ENCODE measurements around the gene FGD2. TPM values are rescaled to one million over a fixed set of nuclear protein-coding genes. Genes with fewer than 3 reads are reported as not detected.

FGD2 gene
- total and polyA plus RNA-seq, 2 of the 8 experiments (the other 6 are each of a cell fraction or from before 2014, with no cell fraction given) = 0.12 to 0.32 TPM

DNA sequence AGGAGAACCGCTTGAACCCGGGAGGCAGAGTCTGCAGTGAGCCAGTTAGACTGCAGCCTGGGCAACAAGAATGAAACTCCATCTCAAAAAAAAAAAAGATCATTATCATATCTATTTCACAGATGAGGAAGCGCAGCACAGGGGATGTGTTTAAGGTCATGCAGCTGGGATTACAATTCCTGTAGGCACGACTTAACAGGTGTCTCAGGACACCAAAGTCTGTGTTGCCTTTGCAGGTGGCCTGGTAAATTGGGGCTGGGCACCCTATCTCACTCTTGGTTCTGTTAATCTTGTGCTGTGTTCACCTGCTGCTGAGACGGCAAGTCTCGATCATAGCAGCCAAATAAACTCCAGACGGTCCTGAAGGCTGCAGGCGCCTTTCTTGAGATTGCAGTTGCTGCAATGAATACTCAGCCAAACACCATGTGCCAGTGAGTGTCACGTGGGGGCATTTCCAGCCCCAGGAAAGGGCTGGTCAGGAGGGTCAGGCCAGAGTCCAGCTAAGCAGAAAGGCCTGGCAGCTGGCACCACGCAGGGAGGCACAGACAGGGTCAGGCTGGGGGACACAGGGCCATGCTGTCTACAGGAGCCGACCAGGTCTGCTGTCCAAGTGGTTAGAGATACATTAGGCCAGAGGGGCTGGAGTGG is 55.8 kb downstream of the FGD2 start:
- no peak for FAIRE-seq
- Histone ChIP-seq H3K56ac (replicated peaks; ENCODE audit: insufficient read length, low read depth, low read length) (no peak overlapping the region), H2BK120ac (replicated peaks; ENCODE audit: low read depth, low read length) (no peak overlapping the region), H3K18ac (ENCODE audit: extremely low read depth, low read length) (peak overlapping the region; percentile 0; the same call in 1 of the 2 replicates), H2BK15ac (ENCODE audit: low read length) (no peak overlapping the region; the same call in 1 of the 2 replicates), H3K9me3 (ENCODE audit: insufficient read depth in 2 of 2, low read depth in 1 of 2, low read length in 1 of 2) (no peaks in the 10 kb centered on the region), H2AK5ac (ENCODE audit: low read depth, low read length) (no peak overlapping the region), H3K27me3 (replicated peaks in 1 of 4; ENCODE audit: control insufficient read depth in 3 of 4, extremely low read depth in 1 of 4, insufficient read depth in 3 of 4, low read length in 3 of 4) (no peaks in the 10 kb centered on the region), H3K23me2 (ENCODE audit: low read depth, low read length) (no peaks in the 10 kb centered on the region), H3K27ac (ENCODE audit: low read depth, low read length) (no peak overlapping the region), H2BK12ac (ENCODE audit: low read depth, low read length) (peak overlapping the region; percentile 82), H3K14ac (ENCODE audit: insufficient read length) (no peak overlapping the region), H3K79me2 (ENCODE audit: control insufficient read depth in 1 of 2, insufficient read depth in 2 of 2, low read length in 2 of 2) (no peaks in the 10 kb centered on the region), H3K36me3 (ENCODE audit: control insufficient read depth in 2 of 4, insufficient read depth in 4 of 4, low read length in 3 of 4) (no peaks in the 10 kb centered on the region), H4K91ac (replicated peaks; ENCODE audit: insufficient read length, low read length) (peak overlapping the region; percentile 48), H4K5ac (ENCODE audit: insufficient read length, low read depth, low read length) (no peak overlapping the region), H3K4me3 (ENCODE audit: extremely low read depth in 1 of 4, insufficient read depth in 2 of 4, low read depth in 3 of 4, low read length in 4 of 4) (no peak overlapping the region), H2BK5ac (ENCODE audit: low read depth, low read length) (no peak overlapping the region), H3K4me1 (replicated peaks in 1 of 4; ENCODE audit: control insufficient read depth in 3 of 4, insufficient read depth in 4 of 4, low read length in 3 of 4) (peaks cover 4 to 17% (median 11%) of the 10 kb centered on the region in 4 experiments), H4K20me1 (replicated peaks in 1 of 2; ENCODE audit: control insufficient read depth in 1 of 2, insufficient read depth in 2 of 2, low read length in 2 of 2) (no peaks in the 10 kb centered on the region), H3K9ac (replicated peaks in 1 of 4; ENCODE audit: extremely low read depth in 1 of 4, low read depth in 3 of 4, low read length in 3 of 4) (no peak overlapping the region), H3K4ac (replicated peaks; ENCODE audit: insufficient read length, low read depth, low read length) (no peak overlapping the region), H3K79me1 (ENCODE audit: low read depth, low read length) (no peaks in the 10 kb centered on the region), H4K8ac (ENCODE audit: extremely low read depth, insufficient read depth, low read length) (no peak overlapping the region), H3K4me2 (ENCODE audit: insufficient read depth in 1 of 2, low read depth in 2 of 2, low read length in 2 of 2) (no peak overlapping the region), H3K23ac (ENCODE audit: insufficient read length) (no peak overlapping the region), H2AFZ (ENCODE audit: low read length) (no peak overlapping the region), H2BK20ac (ENCODE audit: low read length) (peak overlapping the region; percentile 80; the same call in 1 of the 2 replicates)
- ChIA-PET CTCF (ENCODE audit: partially characterized antibody) (interaction anchor here (0.7 to 29.2 kb wide), 7 partner anchors 8 to 144 kb away, joined by 3 to 635 read pairs (median 22); partner anchors contain the start of gene PIM1), POLR2A (ENCODE audit: partially characterized antibody) (interaction anchor here (0.9 to 9.8 kb wide), 4 partner anchors 10 to 111 kb away, joined by 3 to 82 read pairs (median 11); partner anchors contain the start of gene PIM1)
- WGBS, 2 experiments (ENCODE audit: extremely low coverage in 1 of 2, insufficient coverage in 1 of 2, insufficient read length in 1 of 2, insufficient replicate concordance in 2 of 2, low coverage in 1 of 2, low lambda C conversion rate in 2 of 2, missing lambda C conversion rate in 1 of 2) = 86% methylated on average over 11 of the region's 11 CpGs; no CpG with 5 or more reads in 1 of the 2 experiments
- no peak for DNase-seq (ENCODE audit: low read depth in 1 of 2, low spot score in 2 of 2)
- TF ChIP-seq CTBP2 (IDR thresholded peaks at IDR 0.05; ENCODE audit: borderline replicate concordance, insufficient read depth, insufficient read length, low read length) (no peak), ZNF274 (IDR thresholded peaks at IDR 0.05; ENCODE audit: borderline replicate concordance, extremely low read depth, low read length) (no peak), YY1 (IDR thresholded peaks at IDR 0.05; ENCODE audit: low read depth, low read length) (no peak), MAFK (IDR thresholded peaks at IDR 0.05; ENCODE audit: low read depth, low read length) (no peak), POLR2AphosphoS5 (IDR thresholded peaks at IDR 0.05; ENCODE audit: low read depth, low read length) (no peak), RBBP5 (IDR thresholded peaks at IDR 0.05; ENCODE audit: borderline replicate concordance, low read depth, low read length) (no peak), PHF8 (conservative IDR thresholded peaks at IDR 0.05; ENCODE audit: low read depth, low read length) (no peak), JUND (IDR thresholded peaks at IDR 0.05; ENCODE audit: low read length) (no peak), POLR2A (IDR thresholded peaks at IDR 0.05; ENCODE audit: control extremely low read depth in 1 of 2, low read depth in 2 of 2, low read length in 2 of 2) (no peak), RAD21 (IDR thresholded peaks at IDR 0.05 in 1 of 2, conservative IDR thresholded peaks at IDR 0.05 in 1 of 2; ENCODE audit: low read depth in 2 of 2, low read length in 2 of 2) (no peak), ATF2 (IDR thresholded peaks at IDR 0.05; ENCODE audit: low read length) (no peak)

Data from H1 (cell line).